Panc1 (cell line): ENCODE measurements around the gene CACNA1B. TPM values are rescaled to one million over a fixed set of nuclear protein-coding genes. Genes with fewer than 3 reads are reported as not detected.

ENCODE experiments used
- ATAC-seq: fragments of 200-7000 bp; cut with Tn5 transposase; 2 replicates; pipeline ENCODE4 v1.9.1; 2020; ENCODE audit warnings: mild to moderate bottlenecking, moderate library complexity
- BruUV-seq: library from RNA; stranded (reverse); fragments of 400-500 nt; replicated peaks from 2 replicates; lab custom pipeline; 2021; lab: Mats Ljungman, UMichigan
- CTCF ChIA-PET: fragments of 300-600 bp; sonication (Branson Sonifier 250); formaldehyde crosslinking; loops from one replicate; lab custom pipeline; 2022; ENCODE audit warnings: antibody characterized with exemption; lab: Charles Lee
- POLR2A ChIA-PET: fragments of 300-600 bp; sonication (Branson Sonifier 250); formaldehyde crosslinking; loops from one replicate; lab custom pipeline; 2022; ENCODE audit warnings: antibody characterized with exemption; lab: Charles Lee
- DNase-seq: peaks from one replicate; pipeline ENCODE4 v3.0.0-alpha.2; 2010; ENCODE audit warnings: low read depth, low spot score
- H3K27ac ChIP-seq: 2 replicates; pipeline ENCODE4 v1.5.1; 2011; ENCODE audit warnings: mild to moderate bottlenecking, low read length, inconsistent platforms
- H3K27me3 ChIP-seq: fragments of 200-500 bp; sonication (Bioruptor generic); 2 replicates; pipeline ENCODE4 v1.6.0; 2014; ENCODE audit warnings: low read length, inconsistent platforms; ENCODE audit not compliant: control insufficient read depth, insufficient read depth
- H3K36me3 ChIP-seq: fragments of 200-500 bp; sonication (Bioruptor generic); 2 replicates; pipeline ENCODE4 v1.5.1; 2014; ENCODE audit warnings: inconsistent platforms, mild to moderate bottlenecking, low read length, moderate library complexity; ENCODE audit not compliant: control insufficient read depth, insufficient read depth
- H3K4me1 ChIP-seq: 2 replicates; pipeline ENCODE4 v1.5.1; 2011; ENCODE audit warnings: inconsistent platforms, mild to moderate bottlenecking, low read length, moderate library complexity; ENCODE audit not compliant: control insufficient read depth, insufficient read depth
- H3K4me3 ChIP-seq, 2 experiments: 2 replicates each; pipeline ENCODE4 v1.5.1; 2011 to 2012; ENCODE audit warnings: low read depth in 2 of 2, low read length in 2 of 2, mild to moderate bottlenecking in 2 of 2, inconsistent platforms in 1 of 2, moderate library complexity in 1 of 2
- H3K9me3 ChIP-seq: fragments of 200-500 bp; sonication (Bioruptor generic); 2 replicates; pipeline ENCODE4 v1.5.1; 2014; ENCODE audit warnings: low read depth, mild to moderate bottlenecking, inconsistent platforms, low read length, moderate library complexity; ENCODE audit not compliant: control insufficient read depth, insufficient read depth
- POLR2AphosphoS5 ChIP-seq: IDR thresholded peaks from 2 replicates; pipeline ENCODE4 v1.6.1; 2012; ENCODE audit warnings: mild to moderate bottlenecking, low read depth, low read length, moderate library complexity
- SIN3A ChIP-seq: IDR thresholded peaks from 2 replicates; pipeline ENCODE4 v1.6.1; 2012; ENCODE audit warnings: low read depth, mild to moderate bottlenecking, low read length, moderate library complexity, borderline replicate concordance; ENCODE audit not compliant: insufficient read depth
- TCF7L2 ChIP-seq: IDR thresholded peaks from 2 replicates; pipeline ENCODE4 v1.6.1; 2011; ENCODE audit warnings: mild to moderate bottlenecking, low read depth, low read length, inconsistent platforms
- in situ Hi-C: cut with HindIII; loops from 2 replicates; pipeline ENCODE4 v1.10.0; 2016; ENCODE audit warnings: low sequenced_read_pairs, low pct_unique_long_range_greater_than_20kb
- intact Hi-C: fragments of 100-400 bp; cut with micrococcal nuclease; formaldehyde crosslinking; loops from one replicate; pipeline ENCODE4 v1.10.0; 2022; ENCODE audit not compliant: unreplicated experiment
- total RNA-seq: library from RNA; stranded (reverse); gene quantifications from one replicate; pipeline ENCODE4 v1.2.1, GENCODE V29; 2021; ENCODE audit not compliant: unreplicated experiment
- TF ChIP-seq, protein P1 (sequence below), 2 experiments: IDR thresholded peaks; 2 replicates each; pipeline ENCODE4 v1.6.1; 2011 to 2012; ENCODE audit warnings: low read depth in 2 of 2, control low read depth in 1 of 2, low read length in 1 of 2, mild to moderate bottlenecking in 1 of 2, moderate library complexity in 1 of 2; ENCODE audit not compliant: insufficient read depth in 1 of 2
- TF ChIP-seq, protein P2 (sequence below): fragments of 450-650 bp; IDR thresholded peaks from 2 replicates; pipeline ENCODE4 v1.5.1; 2017; ENCODE audit warnings: mild to moderate bottlenecking

Gene CACNA1B
- total RNA-seq, 1 experiment from 2014 or later: 0.49 TPM

DNA sequence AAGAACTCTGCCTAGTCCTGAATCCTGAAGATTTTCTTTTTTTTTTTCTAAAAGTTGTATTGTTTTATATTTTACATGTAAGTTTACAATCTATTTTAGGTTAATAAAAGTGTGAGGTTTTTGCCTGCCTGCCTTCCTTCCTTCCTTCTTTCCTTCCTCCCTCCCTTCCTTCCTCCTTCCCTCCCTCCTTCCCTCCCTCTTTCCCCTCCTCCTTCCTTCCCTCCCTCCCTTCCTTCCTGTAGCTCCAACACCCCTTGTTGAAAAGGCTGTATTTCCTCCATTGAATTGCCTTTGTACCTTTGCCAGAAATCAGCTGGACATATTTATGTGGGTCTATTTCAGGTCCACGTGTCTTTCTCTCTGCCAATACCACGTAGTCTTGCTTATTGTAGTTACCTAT lies 46.6 kb downstream of the CACNA1B start:
- ATAC-seq (no peak), DNase-seq (no peak)
- Histone ChIP-seq H3K27ac (no peak overlapping the region), H3K4me3 (no peak overlapping the region), H3K36me3 (no peaks in the 10 kb centered on the region), H3K4me1 (no peaks in the 10 kb centered on the region), H3K9me3 (no peaks in the 10 kb centered on the region), H3K27me3 (peaks cover 3% of the 10 kb centered on the region)
- CTCF ChIA-PET: no interaction called here
- intact Hi-C loops (no loop called here), in situ Hi-C loops (no loop called here)
- BruUV-seq: no TSS peak
- TF ChIP-seq SIN3A (no peak), POLR2AphosphoS5 (no peak), TCF7L2 (no peak)
- TF ChIP-seq, protein P1, sequence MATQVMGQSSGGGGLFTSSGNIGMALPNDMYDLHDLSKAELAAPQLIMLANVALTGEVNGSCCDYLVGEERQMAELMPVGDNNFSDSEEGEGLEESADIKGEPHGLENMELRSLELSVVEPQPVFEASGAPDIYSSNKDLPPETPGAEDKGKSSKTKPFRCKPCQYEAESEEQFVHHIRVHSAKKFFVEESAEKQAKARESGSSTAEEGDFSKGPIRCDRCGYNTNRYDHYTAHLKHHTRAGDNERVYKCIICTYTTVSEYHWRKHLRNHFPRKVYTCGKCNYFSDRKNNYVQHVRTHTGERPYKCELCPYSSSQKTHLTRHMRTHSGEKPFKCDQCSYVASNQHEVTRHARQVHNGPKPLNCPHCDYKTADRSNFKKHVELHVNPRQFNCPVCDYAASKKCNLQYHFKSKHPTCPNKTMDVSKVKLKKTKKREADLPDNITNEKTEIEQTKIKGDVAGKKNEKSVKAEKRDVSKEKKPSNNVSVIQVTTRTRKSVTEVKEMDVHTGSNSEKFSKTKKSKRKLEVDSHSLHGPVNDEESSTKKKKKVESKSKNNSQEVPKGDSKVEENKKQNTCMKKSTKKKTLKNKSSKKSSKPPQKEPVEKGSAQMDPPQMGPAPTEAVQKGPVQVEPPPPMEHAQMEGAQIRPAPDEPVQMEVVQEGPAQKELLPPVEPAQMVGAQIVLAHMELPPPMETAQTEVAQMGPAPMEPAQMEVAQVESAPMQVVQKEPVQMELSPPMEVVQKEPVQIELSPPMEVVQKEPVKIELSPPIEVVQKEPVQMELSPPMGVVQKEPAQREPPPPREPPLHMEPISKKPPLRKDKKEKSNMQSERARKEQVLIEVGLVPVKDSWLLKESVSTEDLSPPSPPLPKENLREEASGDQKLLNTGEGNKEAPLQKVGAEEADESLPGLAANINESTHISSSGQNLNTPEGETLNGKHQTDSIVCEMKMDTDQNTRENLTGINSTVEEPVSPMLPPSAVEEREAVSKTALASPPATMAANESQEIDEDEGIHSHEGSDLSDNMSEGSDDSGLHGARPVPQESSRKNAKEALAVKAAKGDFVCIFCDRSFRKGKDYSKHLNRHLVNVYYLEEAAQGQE (IDR thresholded peaks at IDR 0.05; ENCODE audit: insufficient read depth in 1 of 2, low read depth in 2 of 2, low read length in 1 of 2): no peak
- TF ChIP-seq, protein P2, sequence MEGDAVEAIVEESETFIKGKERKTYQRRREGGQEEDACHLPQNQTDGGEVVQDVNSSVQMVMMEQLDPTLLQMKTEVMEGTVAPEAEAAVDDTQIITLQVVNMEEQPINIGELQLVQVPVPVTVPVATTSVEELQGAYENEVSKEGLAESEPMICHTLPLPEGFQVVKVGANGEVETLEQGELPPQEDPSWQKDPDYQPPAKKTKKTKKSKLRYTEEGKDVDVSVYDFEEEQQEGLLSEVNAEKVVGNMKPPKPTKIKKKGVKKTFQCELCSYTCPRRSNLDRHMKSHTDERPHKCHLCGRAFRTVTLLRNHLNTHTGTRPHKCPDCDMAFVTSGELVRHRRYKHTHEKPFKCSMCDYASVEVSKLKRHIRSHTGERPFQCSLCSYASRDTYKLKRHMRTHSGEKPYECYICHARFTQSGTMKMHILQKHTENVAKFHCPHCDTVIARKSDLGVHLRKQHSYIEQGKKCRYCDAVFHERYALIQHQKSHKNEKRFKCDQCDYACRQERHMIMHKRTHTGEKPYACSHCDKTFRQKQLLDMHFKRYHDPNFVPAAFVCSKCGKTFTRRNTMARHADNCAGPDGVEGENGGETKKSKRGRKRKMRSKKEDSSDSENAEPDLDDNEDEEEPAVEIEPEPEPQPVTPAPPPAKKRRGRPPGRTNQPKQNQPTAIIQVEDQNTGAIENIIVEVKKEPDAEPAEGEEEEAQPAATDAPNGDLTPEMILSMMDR: no peak
- POLR2A ChIA-PET: no interaction called here

DNA sequence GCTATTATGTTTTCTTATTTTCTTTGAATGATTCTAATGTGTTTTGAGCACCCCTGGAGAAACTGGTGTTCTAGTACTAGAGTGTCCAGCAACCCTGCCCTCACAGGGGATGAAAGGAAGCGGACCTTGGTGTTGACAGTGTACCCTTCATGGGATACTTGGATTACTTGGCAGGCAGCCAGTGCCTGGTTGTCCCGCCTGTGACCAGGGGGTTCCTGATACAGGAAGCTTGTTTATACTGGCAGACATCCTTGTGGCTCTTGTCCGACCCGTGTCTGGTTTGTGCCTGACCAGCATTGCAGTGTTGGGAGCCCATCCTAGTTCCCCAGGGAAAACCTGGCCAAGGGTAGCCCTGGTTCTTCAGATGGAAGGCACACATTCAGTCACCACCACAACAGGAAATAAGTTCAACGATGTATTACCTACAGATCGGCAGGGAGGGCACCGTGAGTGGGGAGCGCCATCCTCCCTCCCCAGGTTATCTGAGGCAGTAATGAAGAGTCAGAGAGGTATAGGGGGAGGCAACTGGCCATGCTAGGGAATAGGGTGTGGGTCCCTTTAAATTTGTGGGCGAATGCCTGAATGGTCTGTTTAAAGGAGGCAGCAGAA lies 47.3 kb downstream of the CACNA1B start:
- in situ Hi-C loops (no loop called here), intact Hi-C loops (no loop called here)
- H3K27me3 ChIP-seq: peaks cover 3% of the 10 kb centered on the region
- TF ChIP-seq, protein P2: no peak
- TF ChIP-seq TCF7L2 (no peak), SIN3A (no peak), POLR2AphosphoS5 (no peak)
- TF ChIP-seq, protein P1 (IDR thresholded peaks at IDR 0.05; ENCODE audit: insufficient read depth in 1 of 2, low read depth in 2 of 2, low read length in 1 of 2): no peak
- ChIA-PET CTCF (no interaction called here), POLR2A (no interaction called here)
- BruUV-seq: no TSS peak
- no peak for ATAC-seq
- no peaks in the 10 kb centered on the region for H3K4me1 ChIP-seq
- no peaks in the 10 kb centered on the region for H3K36me3 ChIP-seq
- no peaks in the 10 kb centered on the region for H3K9me3 ChIP-seq
- H3K27ac ChIP-seq: no peak overlapping the region
- DNase-seq: no peak
- no peak overlapping the region for H3K4me3 ChIP-seq
